Activated CD4-positive, alpha-beta T cell treated with anti-CD3 and anti-CD28 coated beads for 36 hours (primary cell): ENCODE results near the gene HOXD10. TPM values are rescaled to one million over a fixed set of nuclear protein-coding genes. Genes with fewer than 3 reads are reported as not detected.

Experiments used
- ATAC-seq: fragments of 200-7000 bp; cut with Tn5 transposase; one replicate; pipeline ENCODE4 v1.10.0; 2021; ENCODE audit warnings: mild to moderate bottlenecking, moderate library complexity
- CTCF ChIA-PET: fragments of 350-600 bp; sonication (Branson Sonifier 250); formaldehyde crosslinking; loops from one replicate; lab custom pipeline; 2021; ENCODE audit warnings: antibody characterized with exemption; lab: Charles Lee
- POLR2A ChIA-PET: fragments of 350-600 bp; sonication (Branson Sonifier 250); formaldehyde crosslinking; loops from one replicate; lab custom pipeline; 2021; ENCODE audit warnings: antibody characterized with exemption, inconsistent platforms; lab: Charles Lee
- DNase-seq: peaks from one replicate; pipeline ENCODE4 v3.0.0-alpha.2; 2020
- H3K27ac Mint-ChIP-seq: one replicate; pipeline ENCODE4 v1.8.0; 2021; ENCODE audit warnings: mixed read lengths
- H3K27me3 Mint-ChIP-seq: one replicate; pipeline ENCODE4 v1.8.0; 2021; ENCODE audit warnings: mixed read lengths
- H3K36me3 Mint-ChIP-seq: one replicate; pipeline ENCODE4 v1.8.0; 2021; ENCODE audit warnings: low read depth, mixed read lengths
- H3K4me1 Mint-ChIP-seq: one replicate; pipeline ENCODE4 v1.8.0; 2021; ENCODE audit warnings: mixed read lengths
- H3K4me3 Mint-ChIP-seq: one replicate; pipeline ENCODE4 v1.8.0; 2021; ENCODE audit warnings: mild to moderate bottlenecking, moderate library complexity, mixed read lengths
- H3K9me3 Mint-ChIP-seq: one replicate; pipeline ENCODE4 v1.8.0; 2021; ENCODE audit warnings: low read depth, mixed read lengths
- intact Hi-C, 2 experiments: fragments of 100-400 bp; cut with DNase I in 1 of 2; cut with micrococcal nuclease in 1 of 2; formaldehyde crosslinking; loops; one replicate each; pipeline versions ENCODE4 v1.14.2 to v1.15.1; 2022 to 2024; cut with DNase I, micrococcal nuclease
- total RNA-seq, 2 experiments: library from RNA; stranded (reverse); gene quantifications; one replicate each; pipeline ENCODE4 v1.2.3, GENCODE V29; 2021

The HOXD10 gene
- total RNA-seq, 2 experiments from 2014 or later: not detected

GRCh38 chr2:176089843-176090395, 26.7 kb upstream of the HOXD10 start:
- peaks cover 82% of the 10 kb centered on the region for H3K27me3 Mint-ChIP-seq
- no peak overlapping the region for H3K4me3 Mint-ChIP-seq
- peaks cover 3% of the 10 kb centered on the region for H3K36me3 Mint-ChIP-seq
- ATAC-seq (no peak), DNase-seq (no peak)
- H3K4me1 Mint-ChIP-seq: peaks cover 21% of the 10 kb centered on the region
- ChIA-PET CTCF (no interaction called here), POLR2A (no interaction called here)
- H3K9me3 Mint-ChIP-seq: no peaks in the 10 kb centered on the region
- intact Hi-C loops: loop anchor here (2.0 to 10.0 kb wide), 5 partner anchors 399 to 1755 kb away; partner anchors contain the start of gene SP9 (in 1 of the 2)
- no peak overlapping the region for H3K27ac Mint-ChIP-seq

DNA sequence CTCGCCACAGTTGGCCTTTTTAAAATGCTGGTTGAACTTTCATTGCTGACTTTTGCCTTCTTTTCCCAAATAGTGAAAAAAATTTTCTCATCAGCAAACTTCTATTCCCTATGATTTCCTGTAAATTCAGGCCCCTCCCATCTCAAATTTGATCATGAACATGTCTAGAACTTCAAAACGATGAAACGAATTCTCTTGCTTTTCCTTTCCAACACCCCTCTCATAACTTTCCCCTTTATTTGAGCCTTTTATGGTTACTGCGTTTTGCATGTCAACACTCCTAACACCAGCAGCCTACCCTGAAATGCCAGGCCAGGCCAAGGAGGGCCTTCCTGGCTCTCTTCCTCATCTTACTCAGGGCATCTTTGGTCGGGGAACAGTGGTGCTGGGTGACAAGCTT, 25.7 kb upstream of the HOXD10 start:
- H3K4me1 Mint-ChIP-seq: peaks cover 21% of the 10 kb centered on the region
- peaks cover 84% of the 10 kb centered on the region for H3K27me3 Mint-ChIP-seq
- no peak overlapping the region for H3K27ac Mint-ChIP-seq
- DNase-seq (no peak), ATAC-seq (no peak)
- no peaks in the 10 kb centered on the region for H3K9me3 Mint-ChIP-seq
- H3K4me3 Mint-ChIP-seq: no peak overlapping the region
- H3K36me3 Mint-ChIP-seq: peaks cover 3% of the 10 kb centered on the region
- ChIA-PET CTCF (interaction anchor here (1.0 kb wide), 1 partner anchor 12 kb away, joined by 3 read pairs; no protein-coding TSS in a partner anchor), POLR2A (no interaction called here)
- intact Hi-C loops: loop anchor here in 1 of 2 experiments (10.0 kb wide), 1 partner anchor 1056 kb away; no protein-coding TSS in a partner anchor

DNA sequence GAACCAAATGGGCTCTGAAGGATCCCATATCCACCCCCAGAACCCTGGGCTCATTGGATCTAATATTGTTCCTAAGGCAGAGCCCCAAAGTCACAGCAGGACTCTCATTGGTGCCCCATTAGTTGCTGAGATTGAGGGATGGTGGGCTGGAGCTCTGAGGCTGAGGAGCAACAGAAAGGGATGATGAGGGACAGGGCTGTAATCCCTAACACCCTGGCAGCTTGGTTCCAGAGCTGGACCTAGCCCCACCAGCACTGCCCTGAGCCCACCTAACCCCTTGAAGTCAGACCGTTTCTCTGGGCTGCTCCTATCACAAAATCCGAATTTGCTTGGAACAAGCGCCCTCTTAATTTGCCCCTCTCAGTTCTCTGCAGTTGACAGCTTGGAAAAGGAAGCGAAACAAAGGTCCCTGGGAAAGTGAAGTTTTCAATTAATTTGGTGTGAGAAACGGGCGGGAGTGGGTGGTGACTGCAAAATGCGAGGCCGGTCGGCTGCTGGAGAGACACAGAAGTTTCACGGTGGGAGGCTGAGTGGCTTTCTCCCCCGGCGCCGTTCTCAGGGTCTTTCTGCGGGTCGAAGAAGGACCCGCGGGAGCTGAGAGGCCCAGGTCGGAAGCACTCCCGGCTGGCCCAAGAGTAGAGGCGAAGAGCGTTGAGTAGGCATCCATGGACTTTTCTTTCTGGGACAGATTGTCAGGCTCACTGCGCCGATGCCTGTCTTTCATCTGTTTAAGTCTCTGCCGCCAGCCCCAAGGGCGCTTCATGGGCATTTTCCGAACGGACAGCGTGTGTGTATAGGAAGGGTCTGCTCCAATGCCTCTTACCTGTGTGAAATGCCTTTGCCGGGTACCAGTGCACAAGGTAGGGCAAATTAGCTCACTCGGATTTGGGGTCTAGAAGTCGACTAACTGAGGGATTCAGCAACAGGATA, 25.0 kb upstream of the HOXD10 start:
- no peaks in the 10 kb centered on the region for H3K9me3 Mint-ChIP-seq
- H3K4me3 Mint-ChIP-seq: peak overlapping the region; percentile 21
- DNase-seq (no peak), ATAC-seq (no peak)
- peaks cover 85% of the 10 kb centered on the region for H3K27me3 Mint-ChIP-seq
- ChIA-PET CTCF (interaction anchor here (1.0 kb wide), 1 partner anchor 11 kb away, joined by 3 read pairs; no protein-coding TSS in a partner anchor), POLR2A (no interaction called here)
- H3K36me3 Mint-ChIP-seq: peaks cover 3% of the 10 kb centered on the region
- peaks cover 25% of the 10 kb centered on the region for H3K4me1 Mint-ChIP-seq
- intact Hi-C loops: loop anchor here in 1 of 2 experiments (10.0 kb wide), 1 partner anchor 1057 kb away; no protein-coding TSS in a partner anchor
- peak overlapping the region; percentile 25 for H3K27ac Mint-ChIP-seq

GRCh38 chr2:176092270-176093144, 24.1 kb upstream of the HOXD10 start, which contains the start of gene HOXD13:
Gene HOXD13, plus strand, starts transcription at chr2:176092721. Its CDS starts 170 bp downstream, at chr2:176092891.
- no peaks in the 10 kb centered on the region for H3K9me3 Mint-ChIP-seq
- ATAC-seq (no peak), DNase-seq (peak; percentile 27)
- POLR2A ChIA-PET: no interaction called here
- peaks cover 3% of the 10 kb centered on the region for H3K36me3 Mint-ChIP-seq
- intact Hi-C loops: loop anchor here in 1 of 2 experiments (1.0 to 10.0 kb wide), 2 partner anchors 11 to 1058 kb away; no protein-coding TSS in a partner anchor
- H3K27me3 Mint-ChIP-seq: peaks cover 85% of the 10 kb centered on the region
- peak within 1 kb of the TSS; percentile 21 for H3K4me3 Mint-ChIP-seq
- H3K4me1 Mint-ChIP-seq: peaks cover 33% of the 10 kb centered on the region
- peak within 1 kb of the TSS; percentile 25 for H3K27ac Mint-ChIP-seq
- CTCF ChIA-PET: no interaction called here

- DNase-seq: peak; percentile 19
- POLR2A ChIA-PET: no interaction called here
Measured at GRCh38 chr2:176093145-176093897, 23.3 kb upstream of the HOXD10 start.

DNA sequence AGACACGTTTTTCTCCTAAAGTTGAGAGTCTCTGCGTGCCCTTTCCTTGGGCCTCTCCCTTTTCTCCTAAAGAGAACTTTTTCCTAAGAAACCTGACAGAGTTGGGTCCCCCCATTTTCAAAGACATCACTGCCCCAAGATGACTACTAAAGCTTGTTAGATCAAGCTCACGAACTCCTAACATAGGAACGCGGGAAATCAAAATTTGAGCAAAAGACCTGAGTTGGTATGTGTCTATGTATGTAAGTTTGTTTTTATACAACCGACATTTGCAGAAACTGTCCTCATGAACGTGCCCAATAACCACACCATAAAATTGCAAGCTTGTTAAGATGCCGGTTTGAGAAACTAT, 22.7 kb upstream of the HOXD10 start:
- Mint-ChIP-seq H3K36me3 (no peaks in the 10 kb centered on the region), H3K9me3 (no peaks in the 10 kb centered on the region), H3K4me3 (peak overlapping the region; percentile 26), H3K27ac (no peak overlapping the region), H3K27me3 (peaks cover 83% of the 10 kb centered on the region), H3K4me1 (peaks cover 35% of the 10 kb centered on the region)
- no peak for ATAC-seq
- no peak for DNase-seq
- POLR2A ChIA-PET: no interaction called here
- CTCF ChIA-PET: interaction anchor here (0.6 to 1.2 kb wide), 3 partner anchors 17 to 522 kb away, joined by 3 to 5 read pairs (median 3); no protein-coding TSS in a partner anchor
- intact Hi-C loops: loop anchor here in 1 of 2 experiments (1.0 to 10.0 kb wide), 2 partner anchors 13 to 1059 kb away; no protein-coding TSS in a partner anchor

More at GRCh38 chr2:176093145-176093897, 23.3 kb upstream of the HOXD10 start:
- Mint-ChIP-seq H3K4me1 (peaks cover 37% of the 10 kb centered on the region), H3K27me3 (peaks cover 85% of the 10 kb centered on the region), H3K36me3 (peaks cover 1% of the 10 kb centered on the region), H3K9me3 (no peaks in the 10 kb centered on the region), H3K4me3 (peak overlapping the region; percentile 26), H3K27ac (no peak overlapping the region)
- no peak for ATAC-seq
- intact Hi-C loops: loop anchor here in 1 of 2 experiments (1.0 to 10.0 kb wide), 2 partner anchors 12 to 1059 kb away; no protein-coding TSS in a partner anchor
- CTCF ChIA-PET: interaction anchor here (0.7 to 1.2 kb wide), 2 partner anchors 16 to 523 kb away, joined by 3 to 5 read pairs; no protein-coding TSS in a partner anchor

- Mint-ChIP-seq H3K27ac (no peak overlapping the region), H3K36me3 (no peaks in the 10 kb centered on the region), H3K4me3 (no peak overlapping the region), H3K27me3 (peaks cover 83% of the 10 kb centered on the region), H3K4me1 (peaks cover 35% of the 10 kb centered on the region), H3K9me3 (no peaks in the 10 kb centered on the region)
- no peak for DNase-seq
- CTCF ChIA-PET: interaction anchor here (0.6 to 1.2 kb wide), 4 partner anchors 17 to 522 kb away, joined by 3 to 5 read pairs (median 3); no protein-coding TSS in a partner anchor
- no peak for ATAC-seq
- POLR2A ChIA-PET: no interaction called here
- intact Hi-C loops: loop anchor here in 1 of 2 experiments (10.0 kb wide), 1 partner anchor 1060 kb away; no protein-coding TSS in a partner anchor
Measured at GRCh38 chr2:176094349-176094748, 22.2 kb upstream of the HOXD10 start.

GRCh38 chr2:176095421-176095820, 21.2 kb upstream of the HOXD10 start:
- peaks cover 78% of the 10 kb centered on the region for H3K27me3 Mint-ChIP-seq
- POLR2A ChIA-PET: no interaction called here
- no peak overlapping the region for H3K27ac Mint-ChIP-seq
- no peak for DNase-seq
- H3K9me3 Mint-ChIP-seq: no peaks in the 10 kb centered on the region
- H3K36me3 Mint-ChIP-seq: no peaks in the 10 kb centered on the region
- intact Hi-C loops: loop anchor here (5.0 to 10.0 kb wide), 4 partner anchors 93 to 1393 kb away; partner anchors contain the start of gene LNPK (in 1 of the 2)
- no peak for ATAC-seq
- CTCF ChIA-PET: interaction anchor here (0.5 to 4.7 kb wide), 10 partner anchors 15 to 844 kb away, joined by 3 to 86 read pairs (median 4); no protein-coding TSS in a partner anchor
- peaks cover 35% of the 10 kb centered on the region for H3K4me1 Mint-ChIP-seq
- no peak overlapping the region for H3K4me3 Mint-ChIP-seq

- Mint-ChIP-seq H3K27me3 (peaks cover 77% of the 10 kb centered on the region), H3K9me3 (no peaks in the 10 kb centered on the region), H3K4me1 (peaks cover 35% of the 10 kb centered on the region), H3K4me3 (peak overlapping the region; percentile 50), H3K36me3 (no peaks in the 10 kb centered on the region), H3K27ac (no peak overlapping the region)
- DNase-seq: no peak
- ATAC-seq: no peak
- CTCF ChIA-PET: interaction anchor here (0.6 to 4.7 kb wide), 18 partner anchors 11 to 1347 kb away, joined by 3 to 86 read pairs (median 4); no protein-coding TSS in a partner anchor
- POLR2A ChIA-PET: no interaction called here
- intact Hi-C loops: loop anchor here (2.0 to 10.0 kb wide), 8 partner anchors 94 to 1394 kb away; partner anchors contain the start of gene LNPK (in 1 of the 2)
Measured at GRCh38 chr2:176096243-176096985, 20.2 kb upstream of the HOXD10 start.
